Measurements from ENCODE around the gene NNMT.

- TF ChIP-seq CTCF (IDR thresholded peaks at IDR 0.05; ENCODE audit: poor library complexity) (no peak), EZH2phosphoT487 (IDR thresholded peaks at IDR 0.05; ENCODE audit: low read depth, severe bottlenecking, unreplicated experiment) (no peak)
Observed at GRCh38 chr11:114309517-114309916, 13.3 kb downstream of the NNMT start.

Data from hepatocyte (in vitro differentiated cells).